Sigmoid colon (tissue), 4 donors: Measurements from ENCODE around the gene CCDC149.

ENCODE experiments used
- CTCF ChIP-seq, 4 experiments: fragments of 450-650 bp in 3 of 4; fragments of 200-600 bp in 1 of 4; IDR thresholded peaks; one replicate each; pipeline ENCODE4 v1.5.1; 2016 to 2019; ENCODE audit warnings: antibody characterized with exemption in 4 of 4, mild to moderate bottlenecking in 3 of 4, moderate library complexity in 2 of 4
- EP300 ChIP-seq, 4 donors: sonication (generic); formaldehyde crosslinking; IDR thresholded peaks; one replicate each; pipeline ENCODE4 v1.6.1; 2017; ENCODE audit warnings: antibody characterized with exemption in 4 of 4
- POLR2AphosphoS5 ChIP-seq, 4 donors: sonication (generic); formaldehyde crosslinking; IDR thresholded peaks; one replicate each; pipeline ENCODE4 v1.6.1; 2017; ENCODE audit warnings: antibody characterized with exemption in 4 of 4

- TF ChIP-seq POLR2AphosphoS5 (IDR thresholded peaks at IDR 0.05) (no peak), EP300 (IDR thresholded peaks at IDR 0.05) (no peak), CTCF (IDR thresholded peaks at IDR 0.05) (no peak)
Measured at GRCh38 chr4:24840362-24840761, 72.5 kb downstream of the CCDC149 start.
